Right forelimb (tissue), 1 donor: ENCODE measurements around the gene JARID2.

Source experiments
- DNase-seq: peaks from one replicate; pipeline ENCODE4 v3.0.0-alpha.2; 2018

Gene JARID2

DNA sequence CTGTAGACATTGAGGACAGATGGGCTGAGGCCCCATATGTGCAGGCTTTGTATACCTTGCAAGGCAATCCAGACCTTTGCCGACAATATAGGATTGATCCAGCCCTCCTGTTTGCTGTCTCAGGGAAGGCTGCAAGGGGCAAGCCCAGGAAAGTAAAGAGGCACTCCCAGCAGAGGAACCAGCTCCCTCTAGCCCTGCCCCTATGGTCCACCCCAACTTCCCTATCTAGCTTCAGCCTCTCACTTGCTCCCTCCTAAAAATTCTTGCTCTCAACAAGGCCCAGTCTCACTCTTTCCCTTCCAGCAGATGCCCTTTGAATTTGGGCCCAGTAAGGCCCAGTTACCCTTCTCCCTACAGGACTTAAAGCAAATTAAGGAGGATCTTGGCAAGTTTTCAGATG, 92.6 kb downstream of the JARID2 start:
- DNase-seq, result no peak

DNA sequence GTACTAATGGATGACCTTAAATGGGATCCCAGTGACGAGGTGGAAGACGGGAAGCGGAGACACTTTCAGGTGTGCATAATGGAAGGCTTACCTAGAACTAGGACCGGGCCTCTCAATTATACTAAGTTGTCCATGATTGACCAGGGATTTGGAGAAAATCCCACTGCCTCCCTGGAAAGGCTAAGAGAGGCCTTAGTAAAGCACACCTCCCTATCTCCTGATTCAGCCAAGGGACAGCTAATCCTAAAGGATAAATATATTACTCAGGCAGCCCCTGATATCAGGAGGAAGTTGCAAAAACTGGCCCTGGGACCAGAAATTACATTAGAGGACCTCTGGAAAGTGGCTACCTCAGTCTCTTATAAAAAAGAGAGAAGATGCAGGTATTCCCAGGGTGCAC, 93.2 kb downstream of the JARID2 start:
- DNase-seq, result no peak

DNA sequence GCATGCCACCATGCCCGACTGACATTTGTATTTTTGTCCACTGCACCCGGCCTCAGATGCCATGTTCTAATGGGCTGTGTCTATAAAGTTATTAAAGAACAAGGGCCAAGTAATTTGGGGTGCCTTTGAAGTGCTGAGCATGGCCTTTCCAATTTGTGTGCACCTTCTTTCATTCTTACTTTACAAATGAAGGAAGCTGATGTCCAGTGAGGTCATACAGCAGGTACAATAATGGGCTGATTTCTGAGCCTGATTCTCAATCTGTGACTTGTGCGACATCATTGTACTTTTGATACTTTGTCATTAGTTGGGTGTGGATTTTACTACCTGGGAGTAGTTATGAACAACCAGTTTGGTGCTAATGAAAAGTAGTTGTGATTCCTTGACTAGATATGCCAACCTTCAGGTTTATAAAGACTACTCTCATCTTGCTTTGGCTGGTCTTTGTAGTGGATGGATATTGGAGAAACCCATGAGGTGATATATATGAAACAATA, 94.3 kb downstream of the JARID2 start:
- no peak for DNase-seq

DNA sequence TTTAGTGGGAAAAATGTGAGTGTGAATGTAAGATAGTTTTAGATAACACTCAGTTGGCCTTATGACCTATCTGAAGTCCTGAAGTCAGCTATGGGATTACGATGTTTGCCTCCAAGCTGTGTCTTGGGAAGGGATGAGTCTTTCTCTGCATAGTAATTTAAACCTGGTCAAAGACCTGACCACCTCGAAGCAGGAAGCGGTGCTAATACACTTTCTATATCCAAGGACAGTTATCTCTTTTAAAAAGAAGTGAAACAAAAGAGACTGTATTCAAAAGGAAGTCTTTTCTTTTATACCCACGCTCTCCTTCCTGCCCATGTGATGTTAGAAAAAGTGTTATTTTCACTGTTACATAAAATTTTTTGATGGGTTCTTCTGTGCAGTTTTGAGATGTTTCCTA, 94.9 kb downstream of the JARID2 start:
- no peak for DNase-seq

DNA sequence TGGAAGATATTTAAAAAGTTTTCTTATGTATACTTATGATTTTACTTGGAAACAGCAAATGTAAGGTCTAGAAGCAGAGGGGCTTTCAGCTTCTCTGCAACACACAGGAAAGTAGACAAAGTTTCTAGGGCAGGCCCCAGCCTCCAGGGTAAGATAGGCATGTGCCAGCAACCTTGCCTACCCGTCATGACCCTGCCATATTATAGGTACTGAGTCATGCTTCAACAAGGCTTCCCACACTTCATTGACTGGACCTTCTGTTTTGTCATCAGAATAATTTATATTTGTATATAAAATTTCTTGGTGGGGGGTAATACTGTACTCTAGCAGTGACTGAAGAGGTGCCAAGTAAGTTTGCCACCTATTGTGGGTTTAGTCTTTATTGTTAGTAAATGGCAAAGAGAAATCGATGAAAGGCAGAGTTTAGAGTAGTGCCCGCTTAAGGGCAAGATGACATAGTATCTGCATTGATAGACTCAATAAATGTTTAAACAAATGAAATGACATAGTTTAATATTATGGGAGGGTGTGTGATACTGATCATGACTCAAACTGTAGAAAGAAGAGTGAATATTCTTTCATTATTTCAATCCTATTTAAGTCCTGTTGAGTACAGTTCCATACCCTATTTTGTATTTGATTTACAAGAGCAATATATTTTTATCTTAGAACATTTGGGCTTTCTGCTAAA, 95.6 kb downstream of the JARID2 start:
- no peak for DNase-seq

DNA sequence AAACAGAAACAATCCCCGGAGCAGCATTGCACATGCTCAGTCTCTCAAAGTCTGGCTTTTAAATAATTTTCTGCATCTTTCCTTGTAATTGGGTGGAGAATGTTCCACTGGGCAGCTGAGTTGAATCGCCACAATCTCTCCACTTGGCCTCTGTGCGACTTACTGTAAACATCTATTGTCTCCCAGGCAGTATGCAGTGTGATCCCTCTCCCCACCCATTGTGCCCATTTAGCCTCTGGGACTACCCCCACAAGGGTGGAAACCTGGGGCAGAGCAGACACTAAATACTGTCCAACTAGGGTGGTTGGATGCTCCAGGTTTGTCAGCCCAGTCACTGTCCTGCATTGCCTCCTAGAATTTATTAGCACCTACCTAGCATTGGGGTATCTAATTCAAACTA, 96.2 kb downstream of the JARID2 start:
- DNase-seq, result no peak

DNA sequence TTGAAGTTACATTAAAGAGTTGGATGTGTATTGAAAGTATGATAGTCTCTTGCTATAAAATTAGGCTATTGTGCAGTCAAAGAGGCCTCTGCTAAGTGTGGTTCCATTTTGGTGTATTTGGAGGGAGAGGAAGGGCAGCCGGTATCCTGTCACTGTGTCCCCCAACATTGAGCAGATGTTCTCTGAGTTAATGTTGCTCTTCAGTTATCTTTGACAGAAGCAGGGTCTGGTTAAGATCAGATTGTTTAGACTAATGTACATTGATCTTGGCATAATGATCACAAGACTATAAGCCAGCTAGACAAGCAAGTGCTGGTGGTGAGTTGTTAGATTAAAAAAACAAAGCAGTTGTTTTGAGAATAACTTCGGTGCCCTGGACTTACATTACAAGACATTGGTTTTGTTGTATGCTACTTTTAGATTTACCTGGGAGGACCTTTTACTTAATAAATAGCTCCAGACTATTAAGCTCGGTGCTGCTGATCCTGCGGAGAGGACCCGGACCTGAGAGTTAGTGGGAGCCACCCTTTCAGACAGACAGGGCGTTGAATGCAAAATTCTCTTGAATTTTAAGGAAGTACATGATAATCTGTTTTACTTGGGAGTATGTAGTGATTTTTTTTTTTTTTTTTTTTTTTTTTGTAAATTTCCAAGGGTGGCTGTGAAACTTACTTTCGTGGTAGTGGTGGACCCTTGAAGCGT, 97.8 kb downstream of the JARID2 start:
- DNase-seq, result no peak

DNA sequence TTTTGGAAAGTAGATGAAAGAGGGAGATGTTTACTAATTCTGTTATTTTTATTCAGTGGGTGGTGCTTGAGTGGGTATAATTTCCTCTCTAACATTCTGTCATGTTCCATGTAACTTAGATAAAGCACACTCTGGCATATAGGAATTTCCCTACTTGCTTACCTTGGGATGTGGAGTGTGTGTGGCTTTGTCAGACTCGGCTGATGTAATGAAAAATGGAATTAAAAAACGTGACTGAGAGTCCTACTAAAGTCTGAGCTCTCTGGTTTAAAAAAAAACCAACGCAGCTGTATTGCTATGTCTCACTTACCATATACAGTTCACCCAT, 98.3 kb downstream of the JARID2 start:
- no peak for DNase-seq

DNA sequence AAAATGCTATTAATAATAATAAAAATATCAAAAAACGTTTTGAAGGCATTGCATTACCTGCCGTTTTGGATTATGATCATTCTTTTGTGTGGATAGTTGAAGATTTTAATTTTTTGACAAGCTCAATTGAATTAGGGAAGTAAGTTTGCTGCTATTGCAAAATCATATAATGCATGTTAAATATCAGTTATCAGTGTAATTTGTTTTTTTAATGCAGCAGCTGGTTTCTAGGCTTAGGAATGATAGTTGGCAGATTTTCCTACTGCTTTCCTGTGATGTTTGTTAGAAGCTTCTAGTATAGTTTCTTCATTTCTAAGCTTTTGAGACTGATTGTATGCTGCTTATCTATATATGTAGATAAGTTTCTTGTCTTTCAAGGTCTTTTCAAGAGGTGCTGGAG, 99.0 kb downstream of the JARID2 start:
- no peak for DNase-seq

DNA sequence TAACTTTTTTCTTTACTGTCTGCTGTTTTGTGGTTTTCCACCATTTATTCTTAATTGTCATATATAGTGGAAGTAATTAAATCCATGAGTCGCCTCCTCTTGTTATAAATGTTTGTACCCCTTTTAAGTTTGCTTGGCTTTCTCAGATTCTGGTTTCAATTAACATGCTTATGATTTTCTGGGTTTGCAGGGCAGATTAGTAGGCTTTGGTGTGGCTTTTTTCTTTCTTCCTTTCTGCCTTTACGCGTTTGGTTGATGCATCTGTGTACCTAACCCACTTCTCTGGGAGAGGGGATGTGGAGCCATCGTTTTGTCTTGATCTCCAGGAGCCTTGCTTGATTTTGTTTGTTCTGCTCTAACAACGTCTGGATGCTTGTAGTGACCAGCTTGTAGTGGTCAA, 100.4 kb downstream of the JARID2 start:
- no peak for DNase-seq

DNA sequence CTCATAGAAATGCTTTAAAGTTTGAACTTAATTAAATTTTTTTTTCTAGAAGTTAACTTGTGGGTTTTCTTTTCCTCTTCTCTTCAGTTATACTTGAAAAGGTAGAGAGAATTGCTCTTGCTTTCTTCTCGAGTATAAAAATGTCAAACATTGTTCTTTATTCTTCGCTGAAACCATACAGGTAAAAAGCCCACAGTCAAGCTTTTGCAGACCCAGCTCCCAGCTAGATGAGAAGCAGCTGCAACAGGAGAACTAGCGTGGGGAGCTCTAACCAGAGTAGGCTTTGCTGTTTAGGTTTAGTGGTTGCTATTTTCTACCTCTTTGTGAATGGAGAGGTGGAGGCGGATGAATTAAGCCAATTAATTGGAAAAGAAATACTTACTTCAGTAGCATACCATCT, 102.7 kb downstream of the JARID2 start:
- no peak for DNase-seq

DNA sequence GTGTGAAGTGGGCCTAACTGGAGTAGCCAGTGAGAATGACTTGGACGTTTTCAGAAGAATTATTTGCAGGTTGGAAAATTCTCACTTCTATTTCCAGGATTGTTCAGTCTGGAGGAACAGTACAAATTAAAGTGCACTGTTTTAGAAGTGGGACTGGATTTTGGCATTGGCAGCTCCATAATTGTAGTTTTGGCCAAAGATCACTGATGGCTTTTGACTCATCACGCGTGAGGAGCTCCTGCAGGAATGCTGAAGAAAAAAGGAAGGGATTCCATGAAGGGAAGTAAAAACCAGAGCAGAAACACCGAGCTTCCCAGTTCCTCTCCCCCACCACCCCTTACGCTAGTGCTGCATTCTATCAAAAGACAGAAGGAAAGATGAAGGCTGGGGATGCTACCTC, 103.5 kb downstream of the JARID2 start:
- no peak for DNase-seq

DNA sequence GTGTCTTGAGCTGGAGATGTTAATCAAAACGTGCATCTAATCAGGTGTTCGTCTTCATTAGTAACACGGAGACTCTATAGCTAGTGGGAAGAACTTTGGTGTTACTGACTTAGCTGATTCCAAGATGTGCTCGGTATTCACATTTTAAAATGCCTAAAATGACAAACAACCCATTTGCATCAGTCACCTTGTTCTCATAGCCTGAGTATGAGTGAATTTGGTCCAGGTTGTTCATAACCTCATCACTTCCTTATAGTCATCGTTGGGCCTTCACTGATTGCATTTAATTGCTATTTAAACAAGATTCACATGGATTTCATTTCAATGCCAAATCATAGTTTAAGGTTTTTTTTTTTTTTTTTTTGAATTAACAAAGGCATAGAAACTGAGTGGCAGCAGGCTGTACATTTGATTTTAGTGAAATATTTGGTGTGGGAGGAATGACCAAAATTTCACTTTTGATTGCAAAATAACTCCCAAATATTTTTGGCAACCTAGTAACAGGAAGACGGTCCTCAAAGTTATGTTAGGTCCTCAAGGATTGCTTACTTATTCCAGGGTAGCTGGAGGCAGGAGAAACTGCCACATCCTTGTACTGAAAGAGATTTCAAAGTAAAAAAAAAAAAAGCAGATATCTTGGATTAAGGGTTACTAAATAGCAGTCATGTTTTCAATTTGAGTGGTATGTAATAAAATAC, 104.7 kb downstream of the JARID2 start:
- DNase-seq, result no peak

DNA sequence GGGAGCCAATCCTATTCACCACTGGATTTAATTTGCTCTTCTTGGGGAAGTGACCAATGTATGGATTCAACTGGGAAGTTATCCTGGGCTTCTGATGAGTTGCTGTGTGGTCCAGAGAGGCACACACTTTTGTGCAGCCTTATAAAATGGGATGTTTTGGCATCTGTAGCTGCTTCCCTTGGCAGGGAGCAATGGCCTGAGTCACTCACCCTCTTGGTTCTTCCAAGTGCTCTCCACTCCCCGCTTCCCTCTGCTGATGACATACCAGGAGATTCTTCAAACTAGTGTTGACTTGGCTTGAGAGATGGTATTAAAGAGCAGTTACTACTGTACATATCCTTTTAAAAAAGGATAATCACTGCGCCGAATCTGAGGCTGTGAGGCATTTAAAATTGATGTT, 105.8 kb downstream of the JARID2 start:
- DNase-seq, result no peak

DNA sequence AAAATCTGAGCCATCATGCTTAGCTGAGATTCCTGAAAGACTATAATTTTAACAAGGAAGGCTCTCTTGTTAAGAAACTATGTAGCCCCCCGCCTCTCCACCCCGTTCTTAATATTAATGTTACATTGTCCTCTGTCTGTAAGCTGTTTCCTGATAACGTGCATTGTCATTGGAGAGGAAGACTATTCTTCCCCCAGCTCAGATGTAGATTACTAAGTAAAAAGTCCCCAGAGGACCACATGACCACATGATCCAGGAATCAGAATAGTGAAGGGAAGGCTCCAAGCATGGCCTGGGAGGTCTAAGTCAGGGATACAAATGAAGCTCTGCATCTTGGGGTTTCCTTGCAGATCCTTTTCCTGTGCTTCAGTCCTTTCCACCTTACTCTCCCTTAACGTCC, 106.4 kb downstream of the JARID2 start:
- no peak for DNase-seq

DNA sequence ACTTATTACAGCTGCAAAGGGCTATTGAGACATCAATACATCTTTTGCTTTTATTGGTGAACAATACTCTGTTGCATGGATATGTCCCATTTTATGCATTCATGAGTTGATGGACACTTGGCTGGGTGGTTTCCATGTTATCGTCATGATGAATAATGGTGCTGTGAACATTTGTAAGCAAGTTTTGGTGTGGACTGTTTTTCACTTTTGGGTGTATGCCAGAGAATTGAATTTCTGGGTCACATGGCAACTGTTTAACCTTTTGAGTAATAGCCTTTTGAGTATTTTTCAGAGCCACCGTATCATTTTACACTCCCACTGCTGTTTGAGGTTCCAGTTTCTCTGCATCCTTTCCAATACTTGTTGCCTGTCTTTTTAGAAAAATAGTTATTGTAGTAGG, 107.0 kb downstream of the JARID2 start:
- DNase-seq, result no peak

DNA sequence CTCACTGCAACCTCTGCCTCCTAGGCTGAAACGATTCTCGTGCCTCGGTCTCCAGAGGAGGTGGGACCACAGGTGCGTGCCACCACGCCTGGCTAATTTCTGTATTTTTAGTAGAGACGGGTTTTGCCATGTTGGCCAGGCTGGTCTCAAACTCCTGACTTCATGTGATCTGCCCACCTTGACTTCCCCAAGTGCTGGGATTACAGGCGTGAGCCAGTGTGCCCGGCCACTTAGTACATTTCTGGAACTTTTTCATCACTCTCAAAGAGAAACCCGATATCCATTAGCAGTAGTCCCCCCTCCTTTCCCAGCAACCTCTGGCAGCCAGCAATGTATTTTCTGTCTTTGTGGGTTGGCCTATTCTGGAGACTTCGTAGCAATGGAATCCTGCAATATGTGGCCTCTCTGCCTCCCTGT, 109.8 kb downstream of the JARID2 start:
- DNase-seq, result no peak

DNA sequence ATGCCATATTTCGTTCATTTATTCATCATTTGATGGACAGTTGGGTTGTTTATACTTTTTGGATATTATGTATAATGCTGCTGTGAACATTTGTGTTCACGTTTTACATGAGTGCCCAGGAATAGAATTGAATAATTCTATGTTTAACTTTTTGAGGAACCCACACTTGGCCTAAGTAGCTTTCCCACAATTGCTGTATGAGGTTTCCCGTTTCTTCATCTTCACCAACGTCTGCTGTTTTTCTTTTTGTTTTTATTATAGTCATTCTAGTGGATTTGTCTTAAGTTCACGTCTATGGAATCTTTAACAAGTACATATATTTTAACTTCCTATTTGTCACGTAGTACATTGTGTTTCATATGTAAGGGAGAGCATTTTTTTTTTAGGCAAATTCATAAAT, 110.3 kb downstream of the JARID2 start:
- no peak for DNase-seq

DNA sequence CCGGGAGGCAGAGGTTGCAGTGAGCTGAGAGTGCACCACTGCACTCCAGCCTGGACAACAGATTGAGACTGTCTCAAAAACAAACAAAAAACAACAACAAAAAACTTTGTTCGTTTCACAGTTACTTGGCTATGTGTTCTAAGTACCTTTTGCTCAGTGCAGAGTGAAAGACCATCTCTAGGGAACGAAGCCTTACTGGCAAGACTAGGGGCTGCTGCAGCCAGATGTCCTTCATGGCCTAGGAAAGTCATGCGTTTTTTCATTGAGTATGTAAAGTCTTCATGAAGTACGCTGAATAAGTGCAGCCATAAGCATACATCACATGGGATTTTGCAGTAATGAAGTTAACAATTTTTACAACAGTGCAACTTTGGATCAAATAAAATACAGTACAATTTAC, 111.1 kb downstream of the JARID2 start:
- no peak for DNase-seq

DNA sequence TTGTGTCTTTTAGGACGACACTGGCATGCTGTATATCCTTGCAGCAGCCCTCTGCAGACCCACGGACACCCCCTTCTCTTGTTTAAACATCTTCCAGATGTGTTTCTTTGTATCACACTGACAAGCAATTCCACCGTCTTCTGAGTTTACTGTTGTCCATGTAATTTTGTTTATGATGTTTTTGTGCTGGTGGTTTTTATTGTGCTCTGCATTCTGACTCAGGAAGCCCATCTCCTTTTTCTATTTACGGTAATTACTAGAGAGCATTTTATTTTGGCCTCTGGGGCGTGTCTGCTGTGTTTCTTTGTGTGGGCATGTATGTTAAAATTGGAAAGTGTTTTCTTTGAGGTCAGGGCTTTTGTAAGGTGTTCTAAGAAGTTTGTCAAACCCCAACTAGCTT, 111.9 kb downstream of the JARID2 start:
- no peak for DNase-seq

DNA sequence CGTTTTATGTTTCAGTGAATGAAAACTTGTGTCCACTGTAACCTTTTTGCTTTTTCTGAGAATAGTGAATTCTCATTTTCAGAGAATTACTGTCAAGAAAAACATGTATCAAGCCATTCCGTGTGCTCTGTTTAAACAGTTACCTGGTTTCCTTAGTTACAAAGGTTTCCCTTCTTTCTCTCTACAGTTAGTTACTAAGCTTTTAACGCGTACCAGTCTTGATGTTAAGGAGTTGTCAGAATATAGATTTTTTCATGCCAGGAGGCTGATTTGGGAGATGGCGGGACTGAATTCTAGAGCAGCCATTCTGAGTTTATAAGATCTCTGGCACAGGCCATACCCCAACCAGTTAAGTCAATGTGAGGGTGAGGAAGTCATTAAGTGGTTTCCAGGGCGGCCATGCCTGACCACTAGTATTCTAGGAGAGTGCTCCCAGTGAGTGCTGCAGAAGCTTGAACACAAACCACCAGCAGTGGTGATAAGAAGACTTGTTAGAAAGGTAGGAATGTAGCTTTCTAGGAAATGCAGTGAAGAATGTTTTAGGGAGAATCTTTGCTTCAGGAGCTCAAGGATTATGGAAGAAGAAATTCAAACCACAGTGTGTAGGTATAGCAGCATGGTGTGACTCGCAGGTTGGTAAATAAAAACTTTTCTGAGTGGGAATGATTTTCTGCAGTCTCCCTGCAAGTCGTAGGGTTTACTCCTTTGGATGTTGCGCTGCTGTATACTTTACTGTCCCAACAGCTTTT, 112.9 kb downstream of the JARID2 start:
- no peak for DNase-seq

DNA sequence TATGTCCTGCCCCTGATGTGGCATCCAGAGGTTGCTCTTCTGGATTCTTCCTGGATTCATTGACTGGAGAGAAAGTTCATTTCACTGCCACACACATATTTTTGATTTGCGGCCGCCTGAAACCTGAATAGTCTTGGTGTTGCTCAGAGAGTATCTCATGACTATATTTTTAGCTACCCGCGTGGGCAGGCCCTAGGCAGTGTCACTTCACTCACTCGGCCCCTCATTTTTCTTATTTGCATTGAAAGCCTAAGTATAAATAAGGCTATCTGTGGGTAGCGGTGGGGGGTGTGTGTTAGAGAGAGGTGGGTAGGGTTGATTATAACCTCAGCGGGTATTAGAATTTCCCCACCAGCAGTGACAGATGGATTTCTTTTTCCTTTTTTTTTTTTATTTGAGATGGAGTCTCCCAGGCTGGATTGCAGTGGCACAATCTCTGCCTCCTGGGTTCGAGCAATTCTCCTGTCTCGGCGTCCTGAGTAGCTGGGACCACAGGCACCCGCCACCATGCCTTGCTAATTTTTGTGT, 113.5 kb downstream of the JARID2 start:
- DNase-seq, result no peak

DNA sequence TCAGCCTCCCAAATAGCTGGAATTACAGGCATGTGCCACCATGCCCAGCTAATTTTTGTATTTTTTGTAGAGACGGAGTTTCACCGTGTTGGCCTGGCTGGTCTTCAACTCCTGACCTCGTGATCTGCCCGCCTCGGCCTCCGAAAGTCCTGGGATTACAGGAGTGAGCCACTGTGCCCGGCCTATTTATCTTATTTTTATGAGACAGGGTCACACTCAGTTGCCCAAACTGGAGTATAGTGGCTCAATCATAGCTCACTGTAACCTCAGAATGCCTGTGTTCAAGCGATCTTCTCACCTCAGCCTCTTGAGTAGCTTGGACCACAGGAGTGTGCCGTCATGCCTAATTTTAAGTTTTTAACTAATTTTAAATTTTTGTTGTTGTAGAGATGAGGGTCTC, 114.4 kb downstream of the JARID2 start:
- no peak for DNase-seq
